H1 (cell line): ENCODE results near the gene AFF1.

ENCODE experiments used
- CTCF ChIP-seq, 3 experiments: IDR thresholded peaks; 1 replicate in 2 of 3; 2 replicates in 1 of 3; pipeline versions ENCODE4 v1.5.1 to v1.6.1; 2011; ENCODE audit warnings: low read length in 3 of 3, mild to moderate bottlenecking in 3 of 3, inconsistent platforms in 2 of 3, low read depth in 1 of 3, moderate library complexity in 1 of 3; ENCODE audit not compliant: insufficient read depth in 1 of 3; ENCODE audit errors: control extremely low read depth in 1 of 3
- EP300 ChIP-seq, 2 experiments: IDR thresholded peaks; 1 replicate in 1 of 2; 2 replicates in 1 of 2; pipeline ENCODE4 v1.6.1; 2011 to 2012; ENCODE audit warnings: low read depth in 2 of 2, low read length in 2 of 2, mild to moderate bottlenecking in 2 of 2, borderline replicate concordance in 1 of 2, inconsistent platforms in 1 of 2, moderate library complexity in 1 of 2
- EZH2 ChIP-seq: fragments of 200-600 bp; sonication (generic); IDR thresholded peaks from 2 replicates; pipeline ENCODE4 v1.7.1; 2012; ENCODE audit warnings: low read depth, mild to moderate bottlenecking, moderate library complexity, low read length, inconsistent platforms; ENCODE audit not compliant: severe bottlenecking
- RFX5 ChIP-seq: IDR thresholded peaks from 2 replicates; pipeline ENCODE4 v1.6.1; 2011; ENCODE audit warnings: low read depth, low read length, improper control_type of control experiment, borderline replicate concordance
- RNF2 ChIP-seq: fragments of 200-900, 300-1000 bp; sonication (generic); IDR thresholded peaks from 2 replicates; pipeline ENCODE4 v1.7.1; 2016; ENCODE audit warnings: borderline replicate concordance, low read depth, mild to moderate bottlenecking, antibody characterized with exemption, low read length; ENCODE audit not compliant: poor library complexity, severe bottlenecking; ENCODE audit errors: missing control alignments
- RXRA ChIP-seq: IDR thresholded peaks from 2 replicates; pipeline ENCODE4 v1.6.1; 2011; ENCODE audit warnings: low read depth, mild to moderate bottlenecking, low read length, moderate library complexity; ENCODE audit not compliant: insufficient read depth
- SIN3A ChIP-seq, 2 experiments: IDR thresholded peaks in 1 of 2; conservative IDR thresholded peaks in 1 of 2; 2 replicates each; pipeline ENCODE4 v1.6.1; 2011 to 2012; ENCODE audit warnings: low read length in 2 of 2, improper control_type of control experiment in 1 of 2, low read depth in 1 of 2, mild to moderate bottlenecking in 1 of 2
- SP2 ChIP-seq: IDR thresholded peaks from 2 replicates; pipeline ENCODE4 v1.6.1; 2012; ENCODE audit warnings: mild to moderate bottlenecking, low read length, inconsistent platforms
- YY1 ChIP-seq: IDR thresholded peaks from 2 replicates; pipeline ENCODE4 v1.6.1; 2011; ENCODE audit warnings: low read depth, mild to moderate bottlenecking, low read length
- TF ChIP-seq, protein P1 (sequence below): fragments of 300-600 bp; sonication (generic); IDR thresholded peaks from 2 replicates; pipeline ENCODE4 v1.7.1; 2012; ENCODE audit warnings: low read length, moderate library complexity, mild to moderate bottlenecking, inconsistent platforms; ENCODE audit not compliant: insufficient replicate concordance

- TF ChIP-seq EZH2 (no peak), CTCF (IDR thresholded peaks at IDR 0.05; ENCODE audit: control extremely low read depth in 1 of 3, insufficient read depth in 1 of 3, low read depth in 1 of 3, low read length in 3 of 3) (no peak), RNF2 (no peak), YY1 (no peak), RFX5 (no peak), RXRA (no peak), SP2 (no peak), SIN3A (conservative IDR thresholded peaks at IDR 0.05 in 1 of 2, IDR thresholded peaks at IDR 0.05 in 1 of 2; ENCODE audit: low read depth in 1 of 2, low read length in 2 of 2) (no peak), EP300 (IDR thresholded peaks at IDR 0.05; ENCODE audit: borderline replicate concordance in 1 of 2, low read depth in 2 of 2, low read length in 2 of 2) (no peak)
- TF ChIP-seq, protein P1, sequence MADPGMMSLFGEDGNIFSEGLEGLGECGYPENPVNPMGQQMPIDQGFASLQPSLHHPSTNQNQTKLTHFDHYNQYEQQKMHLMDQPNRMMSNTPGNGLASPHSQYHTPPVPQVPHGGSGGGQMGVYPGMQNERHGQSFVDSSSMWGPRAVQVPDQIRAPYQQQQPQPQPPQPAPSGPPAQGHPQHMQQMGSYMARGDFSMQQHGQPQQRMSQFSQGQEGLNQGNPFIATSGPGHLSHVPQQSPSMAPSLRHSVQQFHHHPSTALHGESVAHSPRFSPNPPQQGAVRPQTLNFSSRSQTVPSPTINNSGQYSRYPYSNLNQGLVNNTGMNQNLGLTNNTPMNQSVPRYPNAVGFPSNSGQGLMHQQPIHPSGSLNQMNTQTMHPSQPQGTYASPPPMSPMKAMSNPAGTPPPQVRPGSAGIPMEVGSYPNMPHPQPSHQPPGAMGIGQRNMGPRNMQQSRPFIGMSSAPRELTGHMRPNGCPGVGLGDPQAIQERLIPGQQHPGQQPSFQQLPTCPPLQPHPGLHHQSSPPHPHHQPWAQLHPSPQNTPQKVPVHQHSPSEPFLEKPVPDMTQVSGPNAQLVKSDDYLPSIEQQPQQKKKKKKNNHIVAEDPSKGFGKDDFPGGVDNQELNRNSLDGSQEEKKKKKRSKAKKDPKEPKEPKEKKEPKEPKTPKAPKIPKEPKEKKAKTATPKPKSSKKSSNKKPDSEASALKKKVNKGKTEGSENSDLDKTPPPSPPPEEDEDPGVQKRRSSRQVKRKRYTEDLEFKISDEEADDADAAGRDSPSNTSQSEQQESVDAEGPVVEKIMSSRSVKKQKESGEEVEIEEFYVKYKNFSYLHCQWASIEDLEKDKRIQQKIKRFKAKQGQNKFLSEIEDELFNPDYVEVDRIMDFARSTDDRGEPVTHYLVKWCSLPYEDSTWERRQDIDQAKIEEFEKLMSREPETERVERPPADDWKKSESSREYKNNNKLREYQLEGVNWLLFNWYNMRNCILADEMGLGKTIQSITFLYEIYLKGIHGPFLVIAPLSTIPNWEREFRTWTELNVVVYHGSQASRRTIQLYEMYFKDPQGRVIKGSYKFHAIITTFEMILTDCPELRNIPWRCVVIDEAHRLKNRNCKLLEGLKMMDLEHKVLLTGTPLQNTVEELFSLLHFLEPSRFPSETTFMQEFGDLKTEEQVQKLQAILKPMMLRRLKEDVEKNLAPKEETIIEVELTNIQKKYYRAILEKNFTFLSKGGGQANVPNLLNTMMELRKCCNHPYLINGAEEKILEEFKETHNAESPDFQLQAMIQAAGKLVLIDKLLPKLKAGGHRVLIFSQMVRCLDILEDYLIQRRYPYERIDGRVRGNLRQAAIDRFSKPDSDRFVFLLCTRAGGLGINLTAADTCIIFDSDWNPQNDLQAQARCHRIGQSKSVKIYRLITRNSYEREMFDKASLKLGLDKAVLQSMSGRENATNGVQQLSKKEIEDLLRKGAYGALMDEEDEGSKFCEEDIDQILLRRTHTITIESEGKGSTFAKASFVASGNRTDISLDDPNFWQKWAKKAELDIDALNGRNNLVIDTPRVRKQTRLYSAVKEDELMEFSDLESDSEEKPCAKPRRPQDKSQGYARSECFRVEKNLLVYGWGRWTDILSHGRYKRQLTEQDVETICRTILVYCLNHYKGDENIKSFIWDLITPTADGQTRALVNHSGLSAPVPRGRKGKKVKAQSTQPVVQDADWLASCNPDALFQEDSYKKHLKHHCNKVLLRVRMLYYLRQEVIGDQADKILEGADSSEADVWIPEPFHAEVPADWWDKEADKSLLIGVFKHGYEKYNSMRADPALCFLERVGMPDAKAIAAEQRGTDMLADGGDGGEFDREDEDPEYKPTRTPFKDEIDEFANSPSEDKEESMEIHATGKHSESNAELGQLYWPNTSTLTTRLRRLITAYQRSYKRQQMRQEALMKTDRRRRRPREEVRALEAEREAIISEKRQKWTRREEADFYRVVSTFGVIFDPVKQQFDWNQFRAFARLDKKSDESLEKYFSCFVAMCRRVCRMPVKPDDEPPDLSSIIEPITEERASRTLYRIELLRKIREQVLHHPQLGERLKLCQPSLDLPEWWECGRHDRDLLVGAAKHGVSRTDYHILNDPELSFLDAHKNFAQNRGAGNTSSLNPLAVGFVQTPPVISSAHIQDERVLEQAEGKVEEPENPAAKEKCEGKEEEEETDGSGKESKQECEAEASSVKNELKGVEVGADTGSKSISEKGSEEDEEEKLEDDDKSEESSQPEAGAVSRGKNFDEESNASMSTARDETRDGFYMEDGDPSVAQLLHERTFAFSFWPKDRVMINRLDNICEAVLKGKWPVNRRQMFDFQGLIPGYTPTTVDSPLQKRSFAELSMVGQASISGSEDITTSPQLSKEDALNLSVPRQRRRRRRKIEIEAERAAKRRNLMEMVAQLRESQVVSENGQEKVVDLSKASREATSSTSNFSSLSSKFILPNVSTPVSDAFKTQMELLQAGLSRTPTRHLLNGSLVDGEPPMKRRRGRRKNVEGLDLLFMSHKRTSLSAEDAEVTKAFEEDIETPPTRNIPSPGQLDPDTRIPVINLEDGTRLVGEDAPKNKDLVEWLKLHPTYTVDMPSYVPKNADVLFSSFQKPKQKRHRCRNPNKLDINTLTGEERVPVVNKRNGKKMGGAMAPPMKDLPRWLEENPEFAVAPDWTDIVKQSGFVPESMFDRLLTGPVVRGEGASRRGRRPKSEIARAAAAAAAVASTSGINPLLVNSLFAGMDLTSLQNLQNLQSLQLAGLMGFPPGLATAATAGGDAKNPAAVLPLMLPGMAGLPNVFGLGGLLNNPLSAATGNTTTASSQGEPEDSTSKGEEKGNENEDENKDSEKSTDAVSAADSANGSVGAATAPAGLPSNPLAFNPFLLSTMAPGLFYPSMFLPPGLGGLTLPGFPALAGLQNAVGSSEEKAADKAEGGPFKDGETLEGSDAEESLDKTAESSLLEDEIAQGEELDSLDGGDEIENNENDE = no peak
These were observed 218.5 kb downstream of the AFF1 start for GRCh38 chr4:87153078-87153870.
